GM21423 (cell line): Measurements from ENCODE around the gene ATP5PB.

Experiments
- ATAC-seq: cut with Tn5 transposase; IDR thresholded peaks from one replicate; pipeline ENCODE4 v1.9.1; 2021; ENCODE audit warnings: mild to moderate bottlenecking, moderate library complexity; ENCODE audit not compliant: unreplicated experiment

The ATP5PB gene

DNA sequence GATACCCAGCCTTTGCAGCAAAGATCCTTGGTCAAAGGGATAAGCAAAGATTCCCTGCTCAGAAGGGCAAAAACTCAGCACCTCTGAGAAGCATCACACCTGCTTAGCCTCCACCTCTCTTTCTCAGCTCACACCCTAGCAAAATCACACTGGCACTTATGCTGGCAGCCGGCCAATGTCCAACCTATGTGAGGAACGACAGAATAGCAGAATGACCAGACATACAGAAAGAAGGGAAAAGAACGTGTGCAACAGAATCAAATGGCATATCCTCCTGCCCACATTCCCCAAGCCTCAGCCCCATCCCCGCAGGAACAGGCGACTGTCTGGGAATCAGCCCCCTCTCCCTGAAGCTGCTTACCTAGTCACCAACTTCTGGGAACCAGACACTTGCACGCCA lies 54.8 kb downstream of the ATP5PB start:
- no peak for ATAC-seq

DNA sequence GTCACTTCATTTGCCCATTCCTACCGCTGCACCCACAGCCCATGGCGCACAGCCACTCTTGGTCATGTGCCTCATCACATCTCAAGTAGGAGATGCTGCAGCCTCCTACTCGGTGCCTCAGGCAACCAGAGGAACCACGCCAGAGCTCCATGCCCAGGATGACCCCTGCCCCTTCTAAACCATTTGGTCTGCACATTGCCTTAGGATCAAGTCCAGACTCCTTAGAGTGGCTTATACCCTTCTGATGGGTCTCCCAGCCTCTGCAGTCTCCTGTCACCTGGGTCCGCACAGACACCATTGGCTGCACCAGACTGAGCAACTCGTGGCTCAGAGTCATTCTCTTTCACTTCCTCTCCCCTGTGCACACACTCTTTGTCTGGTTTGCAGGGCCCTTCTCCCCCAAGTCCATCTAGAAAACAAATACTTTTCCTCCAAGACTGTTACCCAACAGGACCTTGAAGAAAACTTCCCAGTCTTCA lies 56.4 kb downstream of the ATP5PB start:
- peak; percentile 56 for ATAC-seq

DNA sequence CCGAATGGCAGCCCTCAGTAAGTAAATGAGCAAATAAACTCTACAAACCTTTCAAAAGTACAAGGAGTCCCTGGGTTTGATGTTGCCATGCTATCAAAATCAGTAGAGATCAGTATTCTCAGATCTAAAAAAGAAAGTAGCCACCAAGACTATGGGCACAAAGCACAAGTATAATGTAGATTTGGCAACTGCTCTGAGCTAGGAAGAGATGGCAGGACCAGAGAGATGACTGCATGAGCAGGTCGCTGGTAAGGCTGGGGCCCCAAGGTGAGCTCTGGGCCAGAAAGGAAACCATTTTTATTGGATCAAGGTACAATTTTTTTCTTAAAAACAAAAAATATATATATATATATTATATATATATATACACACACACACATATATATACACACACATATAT lies 57.3 kb downstream of the ATP5PB start:
- ATAC-seq: no peak

DNA sequence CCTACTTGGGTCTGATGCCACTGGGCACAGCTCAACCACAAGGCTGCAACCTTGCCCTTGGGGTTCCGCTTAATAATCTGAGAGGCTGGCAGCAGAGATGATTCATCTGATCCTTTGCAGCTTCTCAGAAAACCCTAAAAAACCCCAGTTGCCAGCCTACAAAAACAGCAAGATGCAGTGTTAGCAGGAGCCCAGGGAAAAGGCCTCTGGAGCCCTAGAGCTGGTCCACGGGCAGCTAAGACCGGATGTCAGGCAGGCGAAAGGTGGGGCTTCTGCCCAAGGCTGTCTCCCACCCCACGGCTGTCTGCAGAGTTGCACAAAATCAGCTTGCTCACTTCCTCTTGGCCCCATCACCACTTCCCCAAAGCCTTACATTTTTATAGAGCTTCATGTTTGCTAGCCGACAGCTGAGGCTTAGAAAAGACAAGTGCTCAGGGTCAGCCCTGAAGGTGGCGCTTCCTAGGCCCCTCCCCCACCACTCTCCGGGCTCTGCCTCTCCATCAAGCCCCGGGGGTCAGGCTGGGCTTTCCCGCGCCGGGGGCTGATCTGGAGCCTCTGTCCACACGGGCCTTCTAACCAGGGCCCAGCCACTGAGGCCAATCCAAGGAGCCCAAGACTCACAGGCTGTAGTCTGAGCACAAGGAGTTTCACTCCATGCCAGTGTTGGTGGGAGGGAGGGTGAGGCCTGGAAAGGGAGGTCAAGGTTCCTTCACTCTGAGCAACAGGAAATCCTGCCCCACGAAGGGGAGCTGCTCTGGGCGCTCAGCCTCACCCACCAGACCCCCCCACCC lies 58.3 kb downstream of the ATP5PB start:
- peak; percentile 62 for ATAC-seq

DNA sequence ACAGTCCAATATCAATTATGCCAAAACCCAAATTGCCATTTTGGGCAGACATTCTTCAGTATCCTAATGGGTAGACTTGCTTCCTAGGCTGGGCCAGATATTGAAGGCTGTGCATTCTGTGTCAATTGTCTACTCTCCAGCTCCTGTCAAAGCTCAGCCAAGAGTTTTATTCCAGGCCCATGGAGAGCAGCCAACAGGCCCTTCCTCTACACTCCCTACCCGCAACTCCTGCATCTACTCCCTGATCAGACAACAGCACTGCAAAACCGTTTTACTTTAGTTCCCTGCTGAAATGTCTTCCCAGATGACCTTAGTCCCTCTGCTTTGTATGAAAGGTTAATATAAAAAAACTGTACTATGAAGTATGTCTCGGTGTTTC lies 60.7 kb downstream of the ATP5PB start:
- no peak for ATAC-seq

DNA sequence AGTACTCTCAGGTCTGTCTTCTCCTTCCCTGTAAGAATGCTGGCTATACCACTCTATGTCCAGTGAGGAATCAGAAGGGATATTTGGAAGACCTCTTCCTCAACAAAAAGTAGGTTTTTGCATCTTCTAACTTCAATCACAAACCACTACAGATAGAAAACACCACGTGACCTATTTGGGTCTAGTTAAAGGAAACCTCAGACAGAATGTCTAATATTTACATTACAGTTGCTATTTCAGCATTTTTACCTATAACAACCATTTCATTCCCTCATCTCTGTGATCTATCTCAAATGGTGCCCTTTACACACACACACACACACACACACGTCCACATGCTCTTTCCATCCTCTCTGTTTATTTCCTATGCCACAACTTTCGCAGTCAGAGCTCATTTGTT lies 62.1 kb downstream of the ATP5PB start:
- no peak for ATAC-seq
